GM19025 (cell line): ENCODE data around the gene DNAH2.
"Not testable (repeated sequence)": the region's sequence is repeated elsewhere in the genome, so short reads cannot be mapped to it uniquely, and the experiment has no call there.

ENCODE experiments used
- ATAC-seq: cut with Tn5 transposase; IDR thresholded peaks from one replicate; pipeline ENCODE4 v1.9.1; 2021; ENCODE audit warnings: mild to moderate bottlenecking, low read depth, moderate library complexity; ENCODE audit not compliant: unreplicated experiment

Gene DNAH2

DNA sequence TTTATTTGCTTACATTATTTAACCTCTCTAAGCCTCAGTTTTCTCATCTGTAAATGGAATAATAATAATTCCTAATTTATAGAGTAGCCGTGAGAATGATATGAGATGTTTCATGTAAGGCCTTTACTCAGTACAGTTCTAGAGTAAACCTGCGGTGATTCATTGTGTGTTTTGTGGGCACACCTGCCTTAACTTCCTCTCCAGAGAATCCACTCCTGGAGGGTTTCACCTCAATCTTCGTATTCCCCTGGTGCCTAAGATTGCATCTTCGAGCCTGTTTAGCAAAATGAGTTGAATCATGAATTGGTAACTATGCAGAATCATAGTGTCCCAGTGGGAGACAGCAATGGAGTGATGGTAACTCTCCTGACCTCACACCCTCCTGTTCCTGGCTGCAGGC lies 52.3 kb downstream of the DNAH2 start:
- no peak for ATAC-seq

DNA sequence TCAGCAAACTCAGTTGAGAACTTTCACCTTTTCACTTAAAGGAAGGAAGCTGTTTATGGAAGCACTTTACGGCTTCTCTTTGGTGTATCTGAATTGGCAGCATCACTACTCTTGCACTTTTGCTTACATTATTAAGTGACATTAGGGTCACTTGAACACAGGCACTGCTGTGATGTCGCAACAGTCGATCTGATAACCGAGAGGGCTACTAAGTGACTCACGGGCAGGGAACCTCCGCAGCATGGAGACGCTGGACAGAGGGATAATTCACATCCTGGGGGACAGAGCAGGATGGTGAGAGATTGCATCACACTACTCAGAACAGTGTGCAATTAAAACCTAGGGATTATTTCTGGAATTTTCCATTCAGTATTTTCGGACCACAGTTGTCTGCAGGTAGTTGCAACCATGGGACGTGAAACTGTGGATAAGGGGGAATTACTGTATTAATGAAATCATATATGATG lies 56.5 kb downstream of the DNAH2 start:
- ATAC-seq, result no peak

DNA sequence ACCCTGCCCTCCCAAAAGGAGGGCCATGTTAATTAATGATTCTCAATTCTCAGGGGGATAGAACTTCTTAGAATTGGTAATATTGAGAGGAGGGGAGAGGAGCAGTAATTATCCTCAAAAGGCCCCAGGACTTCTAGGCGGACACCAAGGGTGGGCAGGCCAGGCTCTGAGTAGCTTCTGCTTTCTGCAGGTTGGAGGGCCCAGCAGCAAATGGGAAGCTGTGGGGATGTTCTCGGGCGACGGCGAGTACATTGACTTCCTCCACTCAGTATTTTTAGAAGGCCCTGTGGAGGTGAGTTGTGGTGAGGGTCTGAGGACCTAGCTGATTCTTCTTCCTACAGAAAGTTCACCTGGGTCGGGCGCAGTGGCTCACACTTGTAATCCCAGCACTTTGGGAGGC lies 57.5 kb downstream of the DNAH2 start:
- ATAC-seq, result no peak

DNA sequence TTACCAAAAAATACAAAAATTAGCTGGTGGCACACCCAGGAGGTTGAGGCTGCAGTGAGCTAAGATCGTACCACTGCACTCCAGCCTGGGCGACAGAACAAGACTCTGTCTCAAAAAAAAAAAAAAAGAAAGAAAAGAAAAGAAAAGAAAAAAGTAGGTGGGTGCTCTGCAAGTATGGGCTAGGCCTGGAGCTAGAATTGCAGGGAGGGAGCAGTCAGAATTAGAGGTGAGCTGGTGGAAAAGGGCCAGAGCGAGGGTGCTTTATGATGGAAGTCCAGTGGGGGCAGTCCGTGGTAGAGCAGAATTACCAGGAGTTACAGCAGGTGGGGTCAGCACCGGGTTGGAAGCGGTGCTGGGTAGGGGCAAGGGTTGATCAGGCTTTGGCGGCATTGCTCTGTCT lies 59.5 kb downstream of the DNAH2 start:
- ATAC-seq, result no peak

DNA sequence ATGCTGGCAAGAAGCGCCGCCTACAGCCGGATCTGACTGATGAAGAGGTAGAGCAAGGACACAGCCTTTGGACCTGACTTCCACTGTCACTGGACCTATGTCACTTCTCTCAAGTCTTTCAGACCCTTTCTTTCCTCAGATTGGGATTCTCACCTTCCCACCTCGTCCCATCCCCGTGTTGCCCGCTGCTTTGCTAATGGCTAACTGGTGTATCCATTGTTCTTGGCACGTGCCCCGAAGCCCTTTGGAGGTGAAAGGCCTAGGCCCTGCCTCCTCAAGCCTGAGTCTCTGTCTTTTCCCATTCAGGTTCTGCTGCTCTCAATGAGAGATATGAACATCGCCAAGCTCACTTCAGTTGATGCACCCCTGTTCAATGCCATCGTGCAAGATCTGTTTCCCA lies 63.2 kb downstream of the DNAH2 start:
- ATAC-seq, result no peak

DNA sequence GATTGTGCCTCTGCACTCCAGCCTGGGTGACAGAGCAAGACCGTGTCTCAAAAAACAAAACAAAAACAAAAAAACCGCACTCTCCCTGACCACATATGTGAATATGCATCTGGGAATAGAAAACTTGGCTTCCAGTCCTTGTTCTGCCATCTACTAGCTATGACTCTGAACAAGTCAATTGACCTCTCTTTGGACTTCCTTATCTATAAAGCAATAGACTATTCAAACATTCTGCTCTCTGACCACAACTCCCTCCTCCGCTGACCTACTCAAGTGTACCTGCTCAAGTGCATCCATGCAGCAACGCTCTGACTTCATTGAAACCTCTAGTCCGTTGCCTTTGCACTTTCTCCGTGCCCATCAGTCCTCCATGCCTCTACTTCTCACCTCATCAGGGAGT lies 63.9 kb downstream of the DNAH2 start:
- no peak for ATAC-seq

DNA sequence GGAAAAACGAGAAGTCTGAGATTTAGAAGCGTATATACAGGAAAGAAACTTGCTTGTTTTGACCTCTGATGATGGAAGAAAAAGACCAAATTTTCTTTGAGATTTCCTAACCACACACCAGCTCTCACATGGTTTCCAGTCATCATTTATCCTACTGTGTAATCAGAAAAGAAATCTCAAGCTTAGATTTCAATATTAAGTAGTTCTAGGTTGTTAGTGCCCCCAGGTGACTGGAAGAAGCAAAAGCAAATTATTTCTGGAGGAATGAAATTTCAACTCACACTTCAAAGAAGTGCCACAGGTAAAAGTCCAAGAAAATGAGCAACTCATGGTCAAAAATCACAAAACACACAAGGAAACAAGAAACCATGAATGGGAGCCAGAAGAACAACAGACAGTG lies 64.7 kb downstream of the DNAH2 start:
- ATAC-seq, result no peak

DNA sequence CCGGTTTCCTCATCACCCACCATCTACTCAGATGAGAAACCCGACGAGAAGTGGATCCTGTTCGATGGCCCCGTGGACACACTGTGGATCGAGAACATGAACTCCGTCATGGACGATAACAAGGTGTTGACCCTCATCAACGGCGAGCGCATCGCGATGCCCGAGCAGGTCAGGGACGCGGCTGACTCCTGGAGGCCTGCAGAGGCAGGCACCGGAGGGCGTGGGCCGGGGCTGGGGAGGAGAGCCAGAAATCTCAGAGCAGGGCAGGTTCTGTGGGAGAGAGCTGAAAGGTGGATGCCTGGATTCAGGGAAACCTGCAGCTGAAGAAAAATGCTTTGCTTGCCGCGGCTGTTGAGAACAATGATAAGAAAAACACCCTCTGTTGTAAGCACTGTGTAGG lies 69.3 kb downstream of the DNAH2 start:
- ATAC-seq, result no peak

DNA sequence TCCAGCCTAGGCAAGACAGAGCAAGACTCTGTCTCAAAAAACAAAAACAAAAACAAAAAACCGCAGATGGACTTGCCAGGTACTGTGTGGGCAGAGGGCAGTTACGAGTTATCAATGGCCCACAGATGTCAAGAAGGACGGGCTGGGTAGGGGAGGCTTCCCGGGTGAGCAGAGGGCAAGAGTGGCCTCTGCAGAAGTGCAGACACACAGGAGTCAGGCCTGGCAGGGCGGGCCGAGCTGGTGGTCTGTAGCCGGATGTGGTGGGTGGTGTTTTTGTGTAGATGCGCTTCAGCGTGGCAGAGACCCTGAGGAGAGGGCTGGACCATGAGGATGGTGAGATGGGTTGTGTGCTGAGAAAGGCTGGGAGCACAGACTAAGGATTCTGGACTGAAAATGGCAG lies 71.6 kb downstream of the DNAH2 start:
- ATAC-seq, result no peak

DNA sequence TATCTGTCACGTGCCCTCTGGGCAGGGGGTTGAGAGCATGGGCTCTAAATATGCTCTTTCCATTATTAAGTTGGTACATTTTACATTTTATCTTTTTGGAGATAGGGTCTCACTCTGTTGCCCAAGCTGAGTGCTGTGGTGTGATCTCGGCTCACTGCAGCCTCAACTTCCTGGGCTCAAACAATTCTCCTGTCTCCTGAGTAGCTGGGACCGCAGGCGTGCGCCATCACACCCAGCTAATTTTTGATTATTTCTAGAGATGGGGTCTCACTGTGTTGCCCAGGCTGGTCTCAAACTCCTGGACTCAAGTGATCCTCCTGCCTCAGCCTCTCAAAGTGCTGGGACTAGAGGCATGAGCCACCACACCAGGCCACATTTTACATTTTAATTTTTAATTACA lies 72.6 kb downstream of the DNAH2 start:
- ATAC-seq, result no peak

DNA sequence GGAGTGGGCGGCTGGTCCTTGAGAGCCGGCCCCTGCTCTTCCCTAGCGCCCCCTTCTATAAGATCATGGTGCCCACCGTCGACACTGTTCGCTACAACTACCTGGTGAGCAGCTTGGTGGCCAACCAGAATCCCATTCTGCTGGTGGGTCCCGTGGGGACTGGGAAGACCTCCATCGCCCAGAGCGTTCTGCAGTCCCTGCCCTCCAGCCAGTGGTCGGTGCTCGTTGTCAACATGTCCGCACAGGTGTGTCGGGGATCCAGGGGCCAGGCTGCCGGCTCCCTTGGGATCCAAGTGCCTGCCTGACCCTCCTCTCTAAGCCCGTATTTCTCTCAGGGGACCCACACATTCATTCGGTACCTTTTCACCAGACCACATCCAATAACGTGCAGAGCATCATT lies 75.1 kb downstream of the DNAH2 start:
- ATAC-seq, result no peak

DNA sequence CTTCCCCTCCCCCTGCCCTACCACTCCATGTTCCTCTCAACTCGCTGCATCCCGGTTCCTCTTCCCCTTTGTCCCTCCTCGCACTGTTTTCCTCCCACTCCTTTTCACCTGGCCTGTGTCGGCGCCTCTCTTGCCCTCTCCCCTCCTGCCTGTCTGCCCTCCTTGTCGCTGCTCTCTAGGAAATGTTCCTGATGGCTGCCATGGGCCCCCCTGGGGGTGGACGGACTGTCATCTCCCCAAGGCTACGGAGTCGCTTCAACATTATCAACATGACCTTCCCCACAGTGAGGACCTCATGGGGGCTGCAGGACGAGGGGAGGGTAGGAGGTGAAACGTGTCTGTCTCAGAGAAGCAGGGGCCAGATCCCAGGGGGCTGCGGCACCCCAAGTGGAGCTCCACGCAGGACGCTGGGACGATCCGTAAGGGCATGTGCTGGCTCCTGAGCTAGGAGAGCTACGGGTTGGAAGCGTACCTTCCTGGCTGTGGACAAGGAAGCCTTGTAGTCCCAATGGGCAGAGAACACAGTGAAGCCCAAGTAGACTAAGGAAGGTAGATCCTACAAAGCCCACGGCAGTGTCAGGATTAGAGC lies 76.6 kb downstream of the DNAH2 start:
- ATAC-seq, result no peak

DNA sequence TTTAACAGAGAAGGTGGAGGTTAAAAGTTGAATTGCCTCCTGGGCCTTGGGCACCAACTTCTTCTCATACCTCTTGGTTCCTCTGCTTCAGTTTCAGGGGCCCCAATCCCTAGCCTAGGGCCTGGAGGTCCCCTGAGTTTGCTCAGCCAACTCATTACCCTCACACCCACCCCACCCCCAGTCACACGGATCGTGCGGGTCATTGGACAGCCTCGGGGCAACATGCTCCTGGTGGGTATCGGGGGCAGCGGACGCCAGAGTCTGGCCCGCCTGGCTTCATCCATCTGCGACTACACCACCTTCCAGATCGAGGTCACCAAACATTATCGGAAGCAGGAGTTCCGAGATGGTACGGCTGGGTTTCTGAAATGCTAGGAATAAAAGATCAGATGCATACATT lies 80.4 kb downstream of the DNAH2 start:
- no peak for ATAC-seq

DNA sequence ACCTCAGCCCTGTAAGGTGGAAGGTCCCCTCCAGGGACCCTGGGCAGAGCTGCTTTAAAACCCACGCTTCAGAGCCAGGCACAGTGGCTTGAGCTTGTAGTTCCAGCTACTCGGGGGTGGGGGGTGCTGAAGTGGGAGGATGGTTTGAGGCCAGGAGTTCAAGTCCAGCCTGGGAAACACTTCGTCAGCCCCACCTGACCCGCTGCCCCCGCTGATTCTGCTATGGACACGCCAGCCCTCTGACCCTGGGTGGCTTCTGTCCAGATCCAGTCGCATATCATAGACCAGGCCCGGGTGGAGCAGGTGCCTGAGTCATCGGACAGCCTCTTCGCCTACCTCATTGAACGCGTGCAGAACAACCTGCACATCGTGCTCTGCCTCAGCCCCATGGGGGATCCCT lies 81.3 kb downstream of the DNAH2 start:
- ATAC-seq, result no peak

DNA sequence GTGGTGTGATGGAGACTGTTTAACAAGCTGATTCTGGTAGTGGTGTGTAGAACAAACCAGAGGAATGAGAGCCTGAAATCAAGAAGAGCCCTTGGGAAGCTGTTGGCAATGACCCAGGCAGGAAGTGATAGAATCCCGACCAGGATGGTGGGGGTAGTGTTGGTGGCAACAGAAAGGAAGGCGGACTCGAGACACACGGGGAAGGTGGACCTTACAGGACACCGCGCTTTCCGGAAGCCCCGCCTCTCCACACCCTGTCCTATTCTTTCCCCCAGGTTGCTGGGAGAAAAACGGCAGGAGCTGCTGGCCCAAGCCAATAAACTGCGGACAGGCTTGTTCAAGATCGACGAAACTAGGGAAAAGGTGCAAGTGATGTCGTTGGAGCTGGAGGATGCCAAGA lies 86.4 kb downstream of the DNAH2 start:
- ATAC-seq, result no peak

DNA sequence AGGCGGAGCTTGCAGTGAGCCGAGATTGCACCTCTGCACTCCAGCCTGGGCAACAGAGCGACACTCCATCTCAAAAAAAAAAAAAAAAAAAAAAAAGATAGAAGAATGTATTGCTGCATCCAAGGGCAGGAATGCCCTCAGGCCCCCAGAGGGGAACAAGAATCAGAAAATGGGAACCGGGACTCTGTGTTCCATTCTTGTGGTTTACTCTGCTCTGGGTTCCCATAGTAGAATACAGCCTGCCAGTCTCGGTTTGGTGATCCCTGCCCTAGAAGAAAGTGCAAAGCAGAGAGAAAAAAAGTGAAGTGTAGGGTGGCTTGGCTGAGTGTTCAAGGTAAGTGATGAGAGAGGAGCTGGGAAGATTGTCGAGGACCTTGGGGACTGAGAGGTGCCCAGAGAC lies 89.0 kb downstream of the DNAH2 start:
- ATAC-seq, result no peak

DNA sequence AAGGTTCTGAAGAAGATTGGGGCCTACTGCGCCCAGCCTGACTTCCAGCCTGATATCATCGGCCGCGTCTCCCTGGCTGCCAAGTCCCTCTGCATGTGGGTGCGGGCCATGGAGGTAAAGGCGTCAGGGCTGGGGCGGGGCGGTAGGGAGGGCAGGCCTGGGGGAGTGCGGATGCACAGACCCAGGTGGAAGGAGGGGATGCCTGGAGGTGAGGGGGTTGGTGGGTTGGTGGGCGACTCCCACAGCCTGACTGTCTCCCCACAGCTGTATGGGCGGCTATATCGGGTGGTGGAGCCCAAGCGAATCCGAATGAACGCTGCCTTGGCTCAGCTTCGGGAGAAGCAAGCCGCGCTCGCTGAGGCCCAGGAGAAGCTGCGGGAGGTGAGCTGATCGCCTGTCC lies 89.7 kb downstream of the DNAH2 start:
- no peak for ATAC-seq

DNA sequence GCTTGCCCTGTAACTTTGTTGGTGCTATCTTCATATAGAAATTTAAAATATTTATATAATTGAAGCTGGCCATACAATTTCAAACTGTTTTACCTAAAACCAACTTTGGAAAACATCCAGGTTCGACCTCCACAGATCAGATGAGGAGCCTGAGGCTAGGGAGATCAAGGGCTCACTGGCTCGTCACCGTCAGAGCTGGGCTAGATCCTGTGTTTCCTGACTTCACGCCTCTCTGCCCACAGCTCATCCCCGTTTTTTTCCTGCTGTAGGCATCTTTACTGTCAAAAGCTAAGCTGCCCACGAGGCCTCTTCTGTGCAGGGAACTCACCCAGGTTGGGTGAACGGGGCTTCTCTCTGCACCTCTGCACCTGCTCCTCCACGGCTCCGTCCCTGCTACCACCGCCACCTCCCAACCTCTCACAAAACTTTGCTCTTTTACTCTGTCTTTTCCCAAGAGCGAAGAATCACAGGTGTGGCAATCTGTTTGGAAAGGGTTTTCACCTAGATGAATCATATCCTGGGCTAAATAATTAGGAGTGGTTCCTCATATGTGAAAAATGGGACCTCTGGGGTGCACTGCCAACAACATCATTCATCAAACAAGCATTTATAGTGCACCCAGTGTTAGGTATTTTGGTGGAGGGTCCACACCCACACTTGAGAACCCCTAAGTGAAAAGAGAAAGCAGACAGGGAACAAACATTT lies 91.7 kb downstream of the DNAH2 start:
- ATAC-seq, result no peak

DNA sequence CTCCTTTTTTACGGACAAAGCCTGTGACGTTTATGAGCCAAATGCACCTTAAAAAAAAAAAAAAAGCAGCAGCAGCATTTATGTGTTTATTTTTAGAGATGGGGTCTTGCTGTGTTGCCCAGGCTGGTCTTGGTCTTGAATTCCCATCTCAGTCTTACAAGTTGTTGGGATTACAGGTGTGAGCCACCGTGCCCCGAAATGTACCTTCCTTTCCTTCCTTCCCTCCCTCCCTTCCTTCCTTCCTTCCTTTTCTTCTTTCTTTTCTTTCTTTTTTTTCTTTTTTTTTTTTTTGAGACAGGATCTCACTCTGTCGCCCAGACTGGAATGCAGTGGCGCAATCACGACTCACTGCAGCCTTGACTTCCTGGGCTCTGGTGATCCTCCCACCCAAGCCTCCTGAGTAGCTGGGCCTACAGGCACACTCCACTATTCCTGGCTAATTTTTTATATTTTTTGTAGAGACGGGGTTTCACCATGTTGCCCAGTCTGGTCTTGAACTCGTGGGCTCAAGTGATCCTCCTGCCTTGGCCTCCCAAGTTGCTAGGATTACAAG lies 92.3 kb downstream of the DNAH2 start:
- ATAC-seq, result not testable (repeated sequence)

DNA sequence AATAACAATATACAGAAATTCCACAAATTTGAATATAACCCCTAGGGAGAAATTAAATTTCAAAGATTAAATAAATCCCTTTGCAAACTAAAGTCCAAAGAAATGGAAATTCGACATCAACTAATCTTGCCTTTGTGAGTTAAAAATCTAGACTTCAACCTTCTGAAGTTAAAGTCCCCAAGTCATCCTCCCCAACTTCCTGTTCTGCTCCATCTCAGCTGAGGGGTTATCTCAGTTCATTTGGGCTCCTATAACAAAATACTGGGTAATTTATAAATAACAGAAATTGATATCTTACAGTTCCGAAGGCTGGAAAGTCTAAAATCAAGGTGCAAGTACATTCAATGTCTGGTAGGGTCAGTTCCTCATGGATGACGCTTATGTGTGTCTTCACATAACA lies 93.7 kb downstream of the DNAH2 start:
- ATAC-seq, result no peak

DNA sequence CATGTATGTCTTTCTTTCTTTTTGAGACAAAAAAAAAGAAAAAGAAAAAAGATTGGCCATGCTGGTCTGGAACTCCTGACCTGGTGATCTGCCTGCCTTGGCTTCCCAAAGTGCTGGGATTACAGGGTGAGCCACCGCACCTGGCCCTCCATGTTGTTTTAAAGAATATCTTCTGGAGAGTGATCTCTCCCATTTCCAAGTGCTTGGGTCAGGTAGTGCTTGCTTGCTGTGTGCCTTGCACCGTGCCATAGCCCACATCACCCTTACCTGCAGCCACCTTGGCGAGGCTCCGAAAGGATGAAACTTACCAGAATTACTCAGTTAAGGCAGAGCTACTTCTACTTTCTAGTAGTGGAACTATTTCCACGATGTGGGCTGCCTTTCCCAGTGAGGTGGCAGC lies 97.4 kb downstream of the DNAH2 start:
- ATAC-seq, result no peak

DNA sequence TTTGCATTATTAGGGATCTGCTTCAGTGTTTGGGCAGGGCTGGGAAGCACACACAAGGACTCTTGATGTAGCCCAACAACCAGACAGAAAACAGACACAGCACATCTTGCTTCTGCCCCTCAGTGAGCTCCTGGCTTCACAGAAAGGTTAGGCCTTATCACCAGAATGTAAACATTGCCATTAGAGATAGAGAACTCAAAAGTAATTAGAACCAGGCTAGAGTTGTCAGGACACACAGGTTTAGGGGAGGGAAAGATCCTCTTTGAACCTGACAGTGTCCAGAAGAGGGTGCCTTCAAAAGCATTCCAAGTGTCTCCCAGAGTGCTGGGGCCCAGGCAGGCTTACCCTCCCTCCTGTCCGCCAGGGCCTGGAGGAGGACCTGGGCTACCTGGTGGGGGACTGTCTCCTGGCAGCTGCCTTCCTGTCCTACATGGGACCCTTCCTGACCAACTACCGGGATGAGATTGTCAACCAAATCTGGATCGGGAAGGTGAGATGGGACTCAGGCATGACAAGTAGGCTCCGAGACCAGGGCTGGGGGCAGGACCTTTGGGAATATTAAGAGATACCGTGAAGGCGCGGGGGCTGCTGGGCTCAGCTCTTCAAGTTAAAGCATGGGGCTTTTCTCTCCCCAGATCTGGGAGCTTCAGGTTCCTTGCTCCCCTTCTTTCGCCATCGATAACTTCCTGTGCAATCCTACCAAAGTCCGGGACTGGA lies 99.5 kb downstream of the DNAH2 start:
- no peak for ATAC-seq
